K562 (cell line): ENCODE measurements around the gene POLR2A. TPM values are rescaled to one million over a fixed set of nuclear protein-coding genes. Genes with fewer than 3 reads are reported as not detected.
A peak's percentile ranks its signal among the peaks of the same experiment; 100 is the strongest.

ENCODE experiments used
- ADNP ChIP-seq: fragments of 200-800 bp; sonication (Bioruptor generic); IDR thresholded peaks from 2 replicates; pipeline ENCODE4 v1.6.1; 2016; ENCODE audit warnings: missing genetic modification characterization, missing compliant biosample characterization
- FOXK1 ChIP-seq: sonication (generic); formaldehyde crosslinking; IDR thresholded peaks from 2 replicates; pipeline ENCODE4 v1.8.0; 2022; ENCODE audit warnings: missing genetic modification reagents, mild to moderate bottlenecking, borderline replicate concordance
- FOXK2 ChIP-seq, 2 experiments: fragments of 450-650 bp; IDR thresholded peaks in 1 of 2; conservative IDR thresholded peaks in 1 of 2; 2 replicates each; pipeline ENCODE4 v1.6.1; 2016; ENCODE audit warnings: low read depth in 2 of 2, mild to moderate bottlenecking in 1 of 2
- HMG20B ChIP-seq: fragments of 250-450 bp; sonication (Bioruptor Pico); IDR thresholded peaks from 2 replicates; pipeline ENCODE4 v1.5.0; 2021; ENCODE audit warnings: mild to moderate bottlenecking
- KAT7 ChIP-seq: sonication (generic); formaldehyde crosslinking; IDR thresholded peaks from 2 replicates; pipeline ENCODE4 v1.8.0; 2022; ENCODE audit warnings: missing genetic modification reagents, mild to moderate bottlenecking, borderline replicate concordance
- MAZ ChIP-seq, 2 experiments: fragments of 450-650 bp in 1 of 2; sonication (generic) in 1 of 2; formaldehyde crosslinking; IDR thresholded peaks in 1 of 2; conservative IDR thresholded peaks in 1 of 2; 2 replicates each; pipeline versions ENCODE4 v1.4.0 to v1.5.0; 2020; ENCODE audit warnings: mild to moderate bottlenecking in 1 of 2, missing genetic modification reagents in 1 of 2
- OTX1 ChIP-seq: fragments of 450-650 bp; formaldehyde crosslinking; IDR thresholded peaks from 2 replicates; pipeline ENCODE4 v1.4.0; 2022; ENCODE audit warnings: mild to moderate bottlenecking
- POLR2B ChIP-seq: fragments of 450-650 bp; IDR thresholded peaks from 2 replicates; pipeline ENCODE4 v1.6.1; 2018; ENCODE audit warnings: low read depth; ENCODE audit not compliant: partially characterized antibody
- PTRF ChIP-seq: fragments of 450-650 bp; IDR thresholded peaks from 2 replicates; pipeline ENCODE4 v1.6.1; 2016; ENCODE audit warnings: mild to moderate bottlenecking, missing genetic modification characterization, missing compliant biosample characterization
- SAFB ChIP-seq: fragments of 200-400 bp; formaldehyde crosslinking; IDR thresholded peaks from 2 replicates; pipeline ENCODE4 v1.6.1; 2017; ENCODE audit warnings: low read depth, low read length, borderline replicate concordance
- ZNF124 ChIP-seq: sonication (generic); formaldehyde crosslinking; IDR thresholded peaks from 2 replicates; pipeline ENCODE4 v1.8.1; 2022; ENCODE audit warnings: missing genetic modification reagents
- ZNF140 ChIP-seq: fragments of 250-450 bp; sonication (Bioruptor Pico); IDR thresholded peaks from 2 replicates; pipeline ENCODE4 v1.8.0; 2021; ENCODE audit warnings: moderate library complexity, mild to moderate bottlenecking, inconsistent platforms
- ZNF354B ChIP-seq: fragments of 250-450 bp; sonication (Bioruptor Pico); IDR thresholded peaks from 2 replicates; pipeline ENCODE4 v1.4.0; 2020
- ZNF431 ChIP-seq: sonication (generic); formaldehyde crosslinking; IDR thresholded peaks from 2 replicates; pipeline ENCODE4 v1.8.0; 2022; ENCODE audit warnings: mild to moderate bottlenecking, missing genetic modification reagents
- ZNF583 ChIP-seq: fragments of 250-450 bp; sonication (Bioruptor Pico); IDR thresholded peaks from 2 replicates; pipeline ENCODE4 v1.4.0; 2020
- polyA plus RNA-seq, 8 experiments: library from polyadenylated mRNA; depleted of rRNA in 4 of 8; stranded (reverse) in 5 of 8; unstranded in 3 of 8; fragments of >200 nt; fragmentation: Nextera tagmentation in 2 of 8; fragmentation: Illumina TruSeq in 1 of 8; extraction: Ambion mirVana in 2 of 8; extraction: Trizol in 1 of 8; gene quantifications; 2 replicates each; pipeline versions ENCODE4 v1.2.1 to v1.2.3, GENCODE V29; 2011 to 2014; ENCODE audit warnings: inconsistent platforms in 1 of 8, missing spikeins in 1 of 8
- total RNA-seq, 7 experiments: library from RNA; depleted of rRNA in 6 of 7; stranded (reverse); fragments of >200 nt in 6 of 7; fragmentation: Illumina TruSeq in 2 of 7; extraction: Trizol in 2 of 7; gene quantifications; 2 replicates each; pipeline versions ENCODE4 v1.2.1 to v1.2.3, GENCODE V29; 2011 to 2021; ENCODE audit warnings: low replicate concordance in 1 of 7
- TF ChIP-seq, protein P1 (sequence below): fragments of 450-650 bp; IDR thresholded peaks from 2 replicates; pipeline ENCODE4 v1.6.1; 2017; ENCODE audit warnings: antibody characterized with exemption, mild to moderate bottlenecking
- TF ChIP-seq, protein P2 (sequence below): IDR thresholded peaks from 2 replicates; pipeline ENCODE4 v1.6.1; 2011; ENCODE audit not compliant: insufficient read length; ENCODE audit errors: extremely low read depth
- TF ChIP-seq, protein P3 (sequence below): fragments of 250-450 bp; sonication (Bioruptor Pico); IDR thresholded peaks from 2 replicates; pipeline ENCODE4 v1.5.0; 2021; ENCODE audit warnings: mild to moderate bottlenecking, moderate library complexity

Gene POLR2A
- total and polyA plus RNA-seq, 9 of the 15 experiments (the other 6 are each of a cell fraction or from before 2014, with no cell fraction given), result 1.3 to 109 (median 12.4) TPM

DNA sequence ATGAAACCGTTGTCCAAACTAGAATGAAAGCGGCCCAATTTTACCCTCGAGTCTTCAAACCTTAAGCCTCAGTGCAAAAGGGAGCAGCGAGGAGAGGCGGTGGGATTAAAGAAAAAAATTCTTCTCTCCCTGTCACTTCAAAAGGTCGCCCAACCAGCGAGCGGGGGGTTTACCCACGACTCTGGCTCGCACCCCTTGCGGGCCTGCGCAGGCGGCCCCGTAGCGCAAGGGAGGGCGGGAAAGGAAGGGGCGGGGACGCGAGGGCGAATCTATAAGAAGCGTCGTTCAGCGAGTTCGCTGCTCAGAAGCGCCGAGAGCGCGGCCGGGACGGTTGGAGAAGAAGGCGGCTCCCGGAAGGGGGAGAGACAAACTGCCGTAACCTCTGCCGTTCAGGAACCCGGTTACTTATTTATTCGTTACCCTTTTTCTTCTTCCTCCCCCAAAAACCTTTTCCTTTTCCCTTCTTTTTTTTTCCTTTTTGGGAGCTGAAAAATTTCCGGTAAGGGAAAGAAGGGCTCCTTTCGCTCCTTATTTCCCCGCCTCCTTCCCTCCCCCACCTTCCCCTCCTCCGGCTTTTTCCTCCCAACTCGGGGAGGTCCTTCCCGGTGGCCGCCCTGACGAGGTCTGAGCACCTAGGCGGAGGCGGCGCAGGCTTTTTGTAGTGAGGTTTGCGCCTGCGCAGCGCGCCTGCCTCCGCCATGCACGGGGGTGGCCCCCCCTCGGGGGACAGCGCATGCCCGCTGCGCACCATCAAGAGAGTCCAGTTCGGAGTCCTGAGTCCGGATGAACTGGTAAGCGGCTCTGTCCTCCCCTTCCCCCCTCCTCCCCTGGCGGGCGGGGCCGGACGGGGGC lies at the start of gene POLR2A (continued):
- TF ChIP-seq POLR2B (peak; percentile 99), ADNP (tag) (no peak), KAT7 (CRISPR knock-in tag) (no peak), OTX1 (peak; percentile 93), FOXK1 (CRISPR knock-in tag) (no peak), SAFB (no peak), HMG20B (CRISPR knock-in tag) (no peak), PTRF (tag) (no peak), ZNF124 (no peak), ZNF140 (CRISPR knock-in tag) (no peak), ZNF354B (CRISPR knock-in tag) (no peak), ZNF431 (peak; percentile 46), MAZ (CRISPR knock-in tag; conservative IDR thresholded peaks at IDR 0.05 in 1 of 2, IDR thresholded peaks at IDR 0.05 in 1 of 2) (peak; percentile 97 to 98), ZNF583 (0 out of 2 replicates have a peak, but pooled peaks have one; percentile 50), FOXK2 (conservative IDR thresholded peaks at IDR 0.05 in 1 of 2, IDR thresholded peaks at IDR 0.05 in 1 of 2; ENCODE audit: low read depth in 2 of 2) (peak in 1 of 2 experiments; percentile 99; a peak in 2 of 4 replicates)
- TF ChIP-seq, protein P1, sequence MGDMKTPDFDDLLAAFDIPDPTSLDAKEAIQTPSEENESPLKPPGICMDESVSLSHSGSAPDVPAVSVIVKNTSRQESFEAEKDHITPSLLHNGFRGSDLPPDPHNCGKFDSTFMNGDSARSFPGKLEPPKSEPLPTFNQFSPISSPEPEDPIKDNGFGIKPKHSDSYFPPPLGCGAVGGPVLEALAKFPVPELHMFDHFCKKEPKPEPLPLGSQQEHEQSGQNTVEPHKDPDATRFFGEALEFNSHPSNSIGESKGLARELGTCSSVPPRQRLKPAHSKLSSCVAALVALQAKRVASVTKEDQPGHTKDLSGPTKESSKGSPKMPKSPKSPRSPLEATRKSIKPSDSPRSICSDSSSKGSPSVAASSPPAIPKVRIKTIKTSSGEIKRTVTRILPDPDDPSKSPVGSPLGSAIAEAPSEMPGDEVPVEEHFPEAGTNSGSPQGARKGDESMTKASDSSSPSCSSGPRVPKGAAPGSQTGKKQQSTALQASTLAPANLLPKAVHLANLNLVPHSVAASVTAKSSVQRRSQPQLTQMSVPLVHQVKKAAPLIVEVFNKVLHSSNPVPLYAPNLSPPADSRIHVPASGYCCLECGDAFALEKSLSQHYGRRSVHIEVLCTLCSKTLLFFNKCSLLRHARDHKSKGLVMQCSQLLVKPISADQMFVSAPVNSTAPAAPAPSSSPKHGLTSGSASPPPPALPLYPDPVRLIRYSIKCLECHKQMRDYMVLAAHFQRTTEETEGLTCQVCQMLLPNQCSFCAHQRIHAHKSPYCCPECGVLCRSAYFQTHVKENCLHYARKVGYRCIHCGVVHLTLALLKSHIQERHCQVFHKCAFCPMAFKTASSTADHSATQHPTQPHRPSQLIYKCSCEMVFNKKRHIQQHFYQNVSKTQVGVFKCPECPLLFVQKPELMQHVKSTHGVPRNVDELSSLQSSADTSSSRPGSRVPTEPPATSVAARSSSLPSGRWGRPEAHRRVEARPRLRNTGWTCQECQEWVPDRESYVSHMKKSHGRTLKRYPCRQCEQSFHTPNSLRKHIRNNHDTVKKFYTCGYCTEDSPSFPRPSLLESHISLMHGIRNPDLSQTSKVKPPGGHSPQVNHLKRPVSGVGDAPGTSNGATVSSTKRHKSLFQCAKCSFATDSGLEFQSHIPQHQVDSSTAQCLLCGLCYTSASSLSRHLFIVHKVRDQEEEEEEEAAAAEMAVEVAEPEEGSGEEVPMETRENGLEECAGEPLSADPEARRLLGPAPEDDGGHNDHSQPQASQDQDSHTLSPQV, result no peak
- TF ChIP-seq, protein P2, sequence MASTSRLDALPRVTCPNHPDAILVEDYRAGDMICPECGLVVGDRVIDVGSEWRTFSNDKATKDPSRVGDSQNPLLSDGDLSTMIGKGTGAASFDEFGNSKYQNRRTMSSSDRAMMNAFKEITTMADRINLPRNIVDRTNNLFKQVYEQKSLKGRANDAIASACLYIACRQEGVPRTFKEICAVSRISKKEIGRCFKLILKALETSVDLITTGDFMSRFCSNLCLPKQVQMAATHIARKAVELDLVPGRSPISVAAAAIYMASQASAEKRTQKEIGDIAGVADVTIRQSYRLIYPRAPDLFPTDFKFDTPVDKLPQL, result peak; percentile 96
- TF ChIP-seq, protein P3, sequence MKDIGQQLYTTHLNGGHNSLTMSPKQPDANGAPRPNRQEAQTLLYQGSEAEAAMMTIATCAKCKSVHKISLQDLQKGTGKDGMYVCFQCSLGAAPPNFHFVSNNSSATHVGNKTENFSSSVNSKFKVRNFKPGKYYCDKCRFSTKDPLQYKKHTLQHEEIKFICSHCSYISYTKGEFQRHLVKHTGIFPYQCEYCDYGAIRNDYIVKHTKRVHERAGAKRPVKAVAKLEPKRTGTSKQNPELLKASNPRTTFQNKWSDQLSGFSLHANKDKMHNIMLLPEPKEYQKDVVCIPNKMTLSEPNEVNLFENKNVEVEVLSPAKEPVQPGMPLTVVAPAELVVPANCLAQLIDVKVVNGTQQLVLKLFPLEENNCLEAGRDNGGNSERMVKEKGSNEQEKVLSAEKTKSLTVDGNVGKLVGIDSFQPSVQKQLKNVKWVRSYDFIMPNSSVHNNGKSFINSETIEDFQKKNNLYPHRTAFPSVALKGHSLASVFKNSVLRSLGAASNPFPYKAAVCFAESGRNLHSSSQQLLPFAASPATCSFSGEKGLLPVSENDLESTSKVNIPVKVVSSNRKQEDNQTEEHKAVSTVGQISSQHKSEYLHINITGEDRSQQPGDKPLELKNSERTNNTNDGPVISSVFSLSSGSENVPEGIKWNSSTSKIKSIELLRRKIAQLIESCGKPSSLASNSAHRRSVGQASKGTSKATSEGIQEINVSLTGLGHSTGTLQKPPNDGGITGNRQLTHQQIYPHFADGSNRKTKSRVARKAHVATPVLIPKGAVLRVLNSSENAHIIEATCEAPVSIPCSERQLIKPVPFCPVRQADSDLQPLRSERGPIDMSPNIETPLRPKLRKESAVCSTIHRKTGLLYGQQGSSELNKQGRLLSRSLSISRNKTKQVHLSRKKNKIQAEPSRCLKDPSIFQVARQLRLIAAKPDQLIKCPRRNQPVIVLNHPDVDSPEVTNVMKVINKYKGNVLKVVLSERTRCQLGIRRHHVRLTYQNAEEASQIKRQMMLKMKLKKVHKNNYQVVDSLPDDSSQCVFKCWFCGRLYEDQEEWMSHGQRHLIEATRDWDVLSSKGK (CRISPR knock-in tag), result no peak
